GM19193 (cell line): ENCODE data around the gene BMERB1.

Experiments used
- POLR2A ChIP-seq: IDR thresholded peaks from 4 replicates; pipeline ENCODE4 v1.6.1; 2011; ENCODE audit not compliant: insufficient read depth, insufficient read length; ENCODE audit errors: extremely low read depth

BMERB1 gene

GRCh38 chr16:15587152-15587825, 152.9 kb downstream of the BMERB1 start:
- TF ChIP-seq POLR2A, result no peak

GRCh38 chr16:15592324-15592723, 157.9 kb downstream of the BMERB1 start:
- no peak for TF ChIP-seq POLR2A

- no peak for TF ChIP-seq POLR2A
Measured at GRCh38 chr16:15593235-15593634, 158.8 kb downstream of the BMERB1 start.

GRCh38 chr16:15594711-15595320, 160.4 kb downstream of the BMERB1 start:
- no peak for TF ChIP-seq POLR2A

- TF ChIP-seq POLR2A, result no peak
Measured at GRCh38 chr16:15597135-15597534, 162.7 kb downstream of the BMERB1 start.

GRCh38 chr16:15597822-15598647, 163.6 kb downstream of the BMERB1 start:
- TF ChIP-seq POLR2A, result no peak

GRCh38 chr16:15598648-15599190, 164.3 kb downstream of the BMERB1 start:
- no peak for TF ChIP-seq POLR2A

GRCh38 chr16:15599303-15600070, 165.1 kb downstream of the BMERB1 start:
- no peak for TF ChIP-seq POLR2A

- no peak for TF ChIP-seq POLR2A
Measured at GRCh38 chr16:15601212-15601879, 167.0 kb downstream of the BMERB1 start.

GRCh38 chr16:15602285-15603044, 168.1 kb downstream of the BMERB1 start:
- TF ChIP-seq POLR2A, result no peak

- TF ChIP-seq POLR2A, result no peak
Measured at GRCh38 chr16:15604460-15605440, 170.4 kb downstream of the BMERB1 start.

GRCh38 chr16:15605839-15606517, 171.6 kb downstream of the BMERB1 start:
- no peak for TF ChIP-seq POLR2A

- TF ChIP-seq POLR2A, result no peak
Measured at GRCh38 chr16:15606518-15607220, 172.3 kb downstream of the BMERB1 start.
